Stimulated activated CD4-positive, alpha-beta T cell treated with anti-CD3 and anti-CD28 coated beads, TNF-alpha, amount 100 ng/mL, for 48 hours (primary cell): ENCODE data around the gene SLC9B2.

Experiments
- DNase-seq, 3 donors: peaks; one replicate each; pipeline ENCODE4 v3.0.0-alpha.2; 2020; ENCODE audit warnings: low read depth in 3 of 3

SLC9B2 gene, protein sequence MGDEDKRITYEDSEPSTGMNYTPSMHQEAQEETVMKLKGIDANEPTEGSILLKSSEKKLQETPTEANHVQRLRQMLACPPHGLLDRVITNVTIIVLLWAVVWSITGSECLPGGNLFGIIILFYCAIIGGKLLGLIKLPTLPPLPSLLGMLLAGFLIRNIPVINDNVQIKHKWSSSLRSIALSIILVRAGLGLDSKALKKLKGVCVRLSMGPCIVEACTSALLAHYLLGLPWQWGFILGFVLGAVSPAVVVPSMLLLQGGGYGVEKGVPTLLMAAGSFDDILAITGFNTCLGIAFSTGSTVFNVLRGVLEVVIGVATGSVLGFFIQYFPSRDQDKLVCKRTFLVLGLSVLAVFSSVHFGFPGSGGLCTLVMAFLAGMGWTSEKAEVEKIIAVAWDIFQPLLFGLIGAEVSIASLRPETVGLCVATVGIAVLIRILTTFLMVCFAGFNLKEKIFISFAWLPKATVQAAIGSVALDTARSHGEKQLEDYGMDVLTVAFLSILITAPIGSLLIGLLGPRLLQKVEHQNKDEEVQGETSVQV

DNA sequence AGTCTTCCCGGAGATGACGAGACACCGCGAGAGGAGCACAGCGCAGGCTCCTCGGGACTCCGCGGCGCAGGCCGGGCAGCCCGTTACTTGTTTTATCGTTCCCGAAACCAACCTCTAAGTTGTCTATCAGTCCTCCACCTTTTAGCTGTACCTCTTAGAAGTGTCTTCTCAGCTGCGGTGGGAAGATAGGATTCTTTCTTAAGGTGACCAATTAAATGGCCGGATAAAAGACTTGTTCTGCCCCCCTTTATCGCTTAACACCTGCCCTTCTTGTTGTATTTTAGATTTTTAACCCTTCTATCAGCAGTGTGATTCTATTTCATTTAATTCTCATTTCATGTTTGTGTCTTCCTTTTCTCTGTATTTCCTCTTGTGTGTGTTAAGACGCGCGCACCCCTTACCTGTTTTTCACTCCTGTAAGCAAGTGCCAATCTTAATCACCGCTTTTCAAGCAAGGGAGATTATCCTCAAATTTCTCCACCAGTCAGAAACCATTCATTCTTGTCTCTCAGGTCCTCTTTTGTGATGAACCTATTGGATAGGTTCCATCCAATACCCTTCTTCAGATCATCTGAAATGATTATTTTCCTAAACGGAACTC is at the start of gene SLC9B2:
Gene SLC9B2 (minus strand): TSS at position 15 of the 601 bp plus-strand sequence. CDS start 9,211 bp downstream, outside the sequence.
- DNase-seq = peak in 1 of 3 donors; percentile 48

DNA sequence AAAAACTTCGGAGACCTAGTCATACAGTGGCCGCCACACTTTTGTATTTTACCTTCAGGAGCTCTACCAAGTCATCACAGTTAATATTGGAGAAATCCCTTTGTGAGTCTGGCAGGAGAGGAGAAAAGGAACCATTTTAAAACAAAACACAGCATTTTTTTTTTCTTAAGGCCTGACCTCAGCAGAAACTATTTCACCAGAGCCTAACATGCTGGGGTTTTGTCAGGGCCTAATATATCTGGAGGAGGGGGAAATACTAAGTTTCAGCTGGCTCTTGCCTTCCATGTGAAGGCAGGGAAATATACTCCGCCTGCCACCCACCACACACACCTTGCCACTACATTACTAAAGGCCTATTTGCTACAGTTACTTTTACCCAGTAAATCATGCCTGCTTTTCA is 49.6 kb upstream of the SLC9B2 start:
- no peak for DNase-seq

DNA sequence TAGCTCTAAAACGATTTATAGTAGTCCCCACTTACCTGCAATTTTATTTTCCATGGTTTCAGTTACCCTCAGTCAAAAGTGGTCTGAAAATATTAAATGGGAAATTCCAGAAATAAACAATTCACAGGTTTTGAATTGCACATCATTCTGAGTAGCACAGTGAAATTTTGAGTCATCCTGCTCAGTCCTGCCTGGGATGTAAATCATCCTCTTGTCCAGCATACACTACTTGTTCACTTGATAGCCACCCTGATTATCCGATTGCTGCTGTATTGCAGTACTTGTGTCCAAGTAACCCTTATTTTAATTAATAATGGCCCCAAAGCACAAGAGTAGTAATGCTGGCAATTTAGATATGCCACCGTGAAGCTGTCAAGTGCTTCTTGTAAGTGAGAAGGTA is 46.6 kb upstream of the SLC9B2 start:
- DNase-seq = no peak

DNA sequence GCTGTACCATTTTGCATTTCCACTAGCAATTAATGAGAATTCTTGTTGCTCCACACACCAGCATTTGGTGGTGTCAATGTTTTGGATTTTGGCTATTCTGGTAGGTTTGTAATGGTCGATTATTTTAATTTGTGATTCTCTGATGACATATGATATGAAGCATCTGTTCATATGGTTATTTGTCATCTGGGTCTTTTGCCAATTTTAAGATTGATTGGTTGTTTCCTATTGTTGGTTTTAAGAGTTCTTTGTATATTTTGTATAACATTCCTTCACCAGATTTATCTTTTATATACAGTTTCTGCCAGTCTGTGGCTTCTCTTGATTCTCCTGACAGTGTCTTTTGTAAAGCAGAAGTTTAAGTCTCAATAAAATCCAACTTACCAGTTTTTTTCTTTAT is 41.6 kb upstream of the SLC9B2 start:
- DNase-seq = no peak

DNA sequence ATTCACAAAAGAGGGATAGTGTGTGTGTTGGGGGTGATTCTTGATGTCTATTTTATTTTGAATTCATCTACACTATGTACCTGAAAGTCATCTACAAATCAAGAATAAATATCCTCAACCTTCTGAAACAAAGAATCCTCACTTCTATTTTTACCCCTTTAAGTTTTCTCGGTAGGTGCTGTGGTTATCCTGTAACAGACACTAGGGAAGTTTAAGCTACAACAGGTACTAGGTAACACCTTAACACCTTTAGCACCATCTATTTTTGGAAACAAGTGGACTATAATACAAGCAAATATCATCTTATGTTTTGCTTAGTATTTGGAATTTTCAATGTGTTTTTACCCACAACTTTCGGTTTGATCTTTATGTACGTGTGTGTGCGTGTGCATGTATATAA is 35.0 kb upstream of the SLC9B2 start:
- DNase-seq = no peak

DNA sequence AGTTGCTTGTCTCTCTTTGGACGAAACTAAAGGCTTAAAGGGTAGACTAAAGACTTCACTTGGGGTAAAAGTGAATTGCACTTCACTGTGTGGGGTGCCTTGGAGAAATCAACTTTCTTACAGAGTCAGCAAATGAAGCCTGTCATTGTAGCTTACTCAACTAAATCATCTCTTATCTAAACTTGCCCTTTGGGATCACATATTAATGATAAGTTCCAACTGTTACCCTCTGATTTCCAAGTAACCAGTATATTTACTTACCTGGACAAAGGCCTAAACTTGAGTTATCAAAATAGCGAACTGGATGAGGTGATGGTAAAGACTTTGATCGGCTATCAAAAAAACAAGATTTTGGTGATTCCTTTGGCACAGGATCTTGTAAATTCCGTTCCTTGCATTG is 32.0 kb upstream of the SLC9B2 start:
- no peak for DNase-seq

DNA sequence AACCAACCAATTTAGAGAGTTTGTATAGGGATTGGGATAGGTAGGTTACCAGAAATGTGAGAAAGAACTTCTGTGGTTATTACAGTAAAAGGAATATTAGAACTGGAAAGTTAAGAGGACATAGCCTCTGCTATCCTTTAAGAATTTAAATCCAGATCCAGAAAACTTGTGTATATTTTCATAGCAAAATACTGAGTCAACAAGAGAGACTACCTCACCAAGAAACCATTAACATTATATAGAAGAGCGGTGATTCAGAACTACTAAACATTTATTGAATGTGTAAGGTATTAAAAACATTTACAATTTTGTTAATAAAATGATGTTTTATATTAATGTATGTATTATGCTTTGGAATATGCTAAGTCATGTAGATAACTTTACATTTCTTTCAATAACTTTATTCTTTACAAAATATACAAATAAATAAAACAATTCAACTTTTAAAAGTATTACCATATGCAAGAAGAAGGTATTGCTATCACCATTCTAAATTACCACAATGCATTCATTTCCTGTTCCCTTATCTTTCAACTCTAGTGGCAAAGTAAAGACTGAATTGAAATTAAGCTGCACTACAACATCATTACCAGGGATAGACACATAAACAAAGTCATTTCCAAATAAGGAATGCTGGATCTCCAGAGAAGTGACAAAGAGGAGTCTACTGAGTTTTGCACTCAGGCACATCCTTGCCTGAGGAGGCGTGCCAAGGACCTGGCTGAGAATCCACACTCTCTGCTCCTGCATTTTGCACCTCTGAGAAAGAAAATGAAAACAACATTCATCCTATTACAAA is 29.2 kb upstream of the SLC9B2 start:
- no peak for DNase-seq

DNA sequence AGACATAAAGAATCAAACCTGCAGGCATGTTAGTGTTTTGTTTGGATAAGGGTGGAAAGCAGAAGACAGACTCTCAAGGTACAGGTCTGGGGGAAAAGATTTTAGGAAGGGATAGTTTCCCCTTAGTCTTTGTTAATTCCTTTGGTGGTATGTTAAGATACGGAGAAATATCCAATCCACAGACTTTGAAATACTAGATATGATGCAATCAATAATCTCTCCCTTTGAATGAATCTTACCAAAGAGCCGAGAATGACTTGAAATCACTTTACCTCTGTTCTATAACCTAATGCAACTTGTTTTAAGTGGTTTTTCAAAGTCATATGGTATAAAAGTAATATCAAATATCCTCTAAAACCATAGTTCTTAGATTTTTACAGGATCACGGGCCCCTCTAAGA is 28.3 kb upstream of the SLC9B2 start:
- no peak for DNase-seq

DNA sequence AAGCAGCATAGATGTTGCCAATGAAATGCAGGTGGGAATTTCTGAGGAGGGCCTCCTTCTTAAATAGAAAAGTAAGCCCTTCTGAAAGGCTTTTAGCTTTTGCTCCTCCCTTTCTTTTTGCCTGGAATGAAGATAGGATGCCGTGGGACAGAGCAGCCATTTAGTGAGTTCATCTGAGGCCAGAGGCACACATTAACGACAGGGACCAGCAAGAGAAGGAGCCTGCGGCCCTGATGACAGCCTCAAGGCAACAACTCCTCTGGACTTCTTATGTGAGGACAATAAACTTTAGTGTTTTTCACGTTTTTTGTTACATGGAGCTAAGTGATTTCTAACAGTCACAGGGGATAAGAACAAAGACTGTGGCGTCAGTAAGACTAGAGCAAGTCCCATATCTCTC is 24.1 kb upstream of the SLC9B2 start:
- DNase-seq = no peak

DNA sequence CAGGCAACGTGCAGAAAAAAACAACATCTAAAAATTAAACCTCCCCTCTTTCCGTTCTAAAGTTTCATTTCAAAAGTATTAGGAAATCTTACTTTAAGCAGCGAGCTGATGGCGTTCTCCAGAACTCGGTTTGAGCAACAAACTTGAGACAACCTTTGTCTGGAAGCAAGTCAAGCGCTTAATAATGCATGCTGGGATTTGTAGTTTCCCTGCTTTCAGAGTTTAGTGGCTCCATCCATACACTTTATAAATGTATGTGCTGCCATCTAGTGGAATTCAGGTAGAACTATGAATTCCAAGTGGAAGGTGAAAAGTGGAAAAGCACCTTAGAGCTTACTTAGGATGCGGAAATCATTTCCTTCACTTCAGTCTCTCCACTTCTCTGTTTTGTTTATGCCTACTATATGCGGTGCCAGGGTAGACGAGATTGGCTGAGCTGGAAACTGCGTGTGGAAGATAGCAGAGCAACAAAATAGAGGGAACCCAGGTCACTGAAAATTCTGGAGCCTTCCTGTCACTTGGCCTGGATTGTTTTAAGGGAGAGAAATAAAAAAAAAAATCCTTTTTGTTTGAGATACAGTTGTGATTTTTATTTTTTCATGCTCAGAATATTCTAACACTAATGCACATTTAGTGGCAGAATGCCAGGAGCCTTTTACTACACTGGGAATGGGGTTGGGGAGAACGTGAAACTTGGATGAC is 23.3 kb upstream of the SLC9B2 start, which contains the start of gene BDH2:
Gene BDH2 (minus strand): TSS at position 144 of the 702 bp plus-strand sequence. CDS start 3,580 bp downstream, outside the sequence.
- DNase-seq = peak in 2 of 3 donors; percentile 1 to 23

DNA sequence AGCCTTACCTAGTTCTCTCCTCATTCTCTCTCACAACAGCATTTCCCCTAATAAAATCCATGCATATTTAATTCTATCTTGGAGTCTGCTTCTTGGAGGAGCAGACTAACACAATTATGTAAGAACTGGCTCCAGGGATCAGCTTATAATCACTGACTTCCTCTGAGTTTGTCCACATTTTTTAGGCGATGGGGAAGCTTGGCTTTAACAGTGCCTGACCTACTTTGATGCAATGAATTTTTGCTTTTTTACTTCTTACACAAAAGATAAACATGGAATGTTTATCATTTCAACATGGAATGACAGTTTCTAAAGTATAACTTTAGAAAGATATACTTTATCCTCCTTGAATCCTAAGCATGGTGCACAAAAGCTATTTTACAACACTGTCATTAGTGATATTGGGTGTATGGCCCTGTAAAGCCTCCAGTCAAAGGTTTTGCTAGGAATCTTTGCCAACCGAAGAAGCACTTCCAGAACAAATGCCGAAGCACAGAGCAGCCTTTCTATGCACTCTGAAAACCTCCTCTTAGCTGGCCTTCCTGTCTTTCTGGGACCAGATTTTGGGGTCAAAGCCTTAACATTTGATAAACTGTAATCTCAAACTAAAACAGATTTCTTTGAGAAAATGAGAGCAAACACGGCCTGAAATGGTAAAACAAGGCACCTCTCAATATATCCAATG is 22.3 kb upstream of the SLC9B2 start:
- DNase-seq = no peak

DNA sequence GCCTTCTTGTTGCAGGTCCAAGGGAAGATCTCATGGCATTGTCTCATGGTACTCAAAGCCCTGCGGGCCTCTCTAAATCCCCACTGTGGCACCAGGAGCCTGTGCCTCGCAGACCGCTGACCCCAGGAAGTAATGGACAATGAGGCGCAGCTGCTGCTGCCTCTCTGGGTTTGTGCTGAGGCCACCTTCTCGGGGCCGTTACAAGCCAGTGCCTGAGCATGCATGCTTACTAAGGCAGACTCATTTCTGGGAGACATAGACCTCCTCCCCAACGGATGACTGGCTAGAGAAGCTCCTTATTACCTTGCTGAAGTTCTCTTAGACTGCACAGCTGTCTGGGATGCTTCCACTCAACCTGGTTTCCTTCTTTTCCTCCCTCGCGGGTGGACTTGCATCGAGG is 21.8 kb upstream of the SLC9B2 start:
- no peak for DNase-seq

DNA sequence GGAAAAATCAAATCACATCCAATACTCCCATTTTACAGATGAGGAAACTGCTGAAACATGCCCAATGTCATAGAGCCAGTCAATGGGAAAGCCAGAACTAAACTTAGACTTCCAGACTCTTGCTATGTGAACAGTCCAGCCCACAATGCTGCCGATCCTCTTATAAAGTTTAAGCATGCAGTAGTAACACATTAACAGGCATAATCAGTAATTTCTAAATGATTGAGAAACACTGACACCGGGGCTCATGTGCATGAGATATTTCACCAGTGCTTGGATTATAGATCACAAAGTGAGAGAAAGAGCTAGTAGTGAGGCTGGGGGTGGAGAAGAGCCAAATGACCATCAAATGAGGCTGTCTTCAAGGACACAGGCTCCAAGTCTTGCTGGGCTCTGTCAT is 20.6 kb upstream of the SLC9B2 start:
- no peak for DNase-seq

DNA sequence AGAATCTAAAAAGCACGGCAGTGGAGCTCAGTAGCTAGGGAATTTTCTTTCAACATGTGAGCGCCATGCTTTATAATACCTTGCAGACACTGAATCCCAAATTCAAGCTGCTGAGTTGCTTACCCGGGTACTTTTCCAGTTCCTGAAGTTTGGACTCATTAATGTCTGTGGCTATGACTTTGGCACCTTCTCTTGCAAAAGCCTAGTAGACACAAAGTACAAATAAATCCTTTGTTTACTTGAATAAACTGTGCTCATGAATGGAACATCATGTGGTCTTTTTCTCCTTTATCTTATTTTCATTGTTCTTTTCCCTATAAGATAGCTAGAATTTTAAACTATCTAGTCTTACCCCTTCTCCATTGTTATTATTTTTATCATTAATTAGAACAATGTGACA is 18.5 kb upstream of the SLC9B2 start:
- DNase-seq = no peak

DNA sequence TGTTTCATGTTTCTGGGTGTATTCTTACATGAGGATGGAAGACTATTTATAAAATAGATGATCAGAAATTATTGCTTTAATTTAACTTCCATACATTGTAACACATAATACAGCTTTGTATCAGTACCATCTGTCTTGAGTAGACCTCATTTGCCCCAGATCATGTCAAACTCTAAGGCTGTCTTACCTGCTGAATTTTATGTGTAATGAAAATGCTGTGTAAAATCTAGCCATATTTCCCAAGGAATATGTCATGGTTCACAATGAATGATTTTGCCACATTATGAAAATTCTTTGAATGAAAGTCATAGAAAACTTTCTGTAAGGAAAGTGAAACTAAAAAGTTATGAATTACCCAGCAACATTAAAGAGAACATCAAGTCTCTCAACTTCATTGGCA is 15.7 kb upstream of the SLC9B2 start:
- no peak for DNase-seq

DNA sequence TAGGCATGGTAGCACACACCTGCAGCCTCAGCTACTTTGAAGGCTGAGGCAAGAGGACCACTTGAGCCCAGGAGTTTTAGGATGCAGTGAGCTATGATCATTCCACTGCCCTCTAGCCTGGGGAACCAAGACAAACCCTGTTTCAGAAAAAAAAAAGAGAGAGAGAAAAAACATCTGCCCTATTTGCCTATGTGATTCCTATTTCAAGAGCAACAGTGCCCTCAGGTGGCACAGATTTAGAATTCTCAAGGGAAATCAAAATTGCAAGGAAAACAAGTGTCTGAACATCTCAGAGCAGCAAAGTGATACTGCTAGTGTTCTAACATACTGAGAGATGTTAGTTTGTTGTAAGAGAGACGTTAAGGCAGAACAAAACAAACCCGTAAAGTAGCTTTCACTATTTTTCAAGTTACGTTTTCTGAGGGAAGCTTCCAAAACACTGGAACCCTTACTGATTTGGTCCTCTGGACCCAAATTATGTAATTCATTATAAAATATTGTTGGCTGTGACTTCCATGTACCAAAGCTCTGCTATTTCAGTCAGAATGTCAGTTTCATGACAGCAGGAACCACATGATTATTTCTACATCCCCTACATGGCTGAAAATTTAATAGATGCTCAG is 15.2 kb upstream of the SLC9B2 start:
- DNase-seq = peak in 2 of 3 donors; percentile 2 to 40

DNA sequence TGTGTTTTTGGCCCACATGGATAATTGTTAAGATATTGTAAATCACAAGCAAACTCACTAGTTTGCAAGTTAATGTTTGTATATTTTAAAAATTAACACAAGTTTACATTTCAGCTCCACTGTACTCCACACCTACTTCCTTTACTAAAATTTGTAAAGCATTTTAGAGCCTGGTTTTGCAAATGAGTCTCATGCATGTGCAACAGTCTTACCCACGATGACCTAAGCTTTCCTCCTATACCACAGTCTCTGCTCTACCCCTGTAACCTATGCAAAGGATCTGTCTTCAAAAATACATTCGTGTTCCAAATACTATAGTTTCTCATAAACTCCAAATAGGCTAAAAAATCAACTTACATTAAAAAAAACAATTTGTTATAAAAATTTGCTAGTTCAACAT is 12.9 kb upstream of the SLC9B2 start:
- no peak for DNase-seq

DNA sequence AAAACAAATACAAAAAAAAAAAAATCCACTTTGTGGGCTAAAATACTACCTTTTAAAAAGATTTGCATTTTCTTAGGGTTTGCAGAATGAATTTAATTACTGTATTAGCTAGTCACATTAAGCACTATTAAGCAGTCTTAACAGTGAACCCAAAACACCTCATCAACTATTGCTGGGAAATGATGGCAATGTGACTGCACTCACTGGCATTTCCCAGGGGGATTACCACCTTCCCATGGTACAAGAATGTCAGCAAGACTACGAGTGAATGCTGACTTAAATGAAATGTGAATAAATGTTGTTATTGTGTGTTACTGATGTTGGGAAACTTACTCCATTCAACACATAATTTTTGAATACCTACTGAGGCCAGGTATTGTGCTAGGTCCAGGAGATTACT is 10.0 kb upstream of the SLC9B2 start:
- DNase-seq = no peak

DNA sequence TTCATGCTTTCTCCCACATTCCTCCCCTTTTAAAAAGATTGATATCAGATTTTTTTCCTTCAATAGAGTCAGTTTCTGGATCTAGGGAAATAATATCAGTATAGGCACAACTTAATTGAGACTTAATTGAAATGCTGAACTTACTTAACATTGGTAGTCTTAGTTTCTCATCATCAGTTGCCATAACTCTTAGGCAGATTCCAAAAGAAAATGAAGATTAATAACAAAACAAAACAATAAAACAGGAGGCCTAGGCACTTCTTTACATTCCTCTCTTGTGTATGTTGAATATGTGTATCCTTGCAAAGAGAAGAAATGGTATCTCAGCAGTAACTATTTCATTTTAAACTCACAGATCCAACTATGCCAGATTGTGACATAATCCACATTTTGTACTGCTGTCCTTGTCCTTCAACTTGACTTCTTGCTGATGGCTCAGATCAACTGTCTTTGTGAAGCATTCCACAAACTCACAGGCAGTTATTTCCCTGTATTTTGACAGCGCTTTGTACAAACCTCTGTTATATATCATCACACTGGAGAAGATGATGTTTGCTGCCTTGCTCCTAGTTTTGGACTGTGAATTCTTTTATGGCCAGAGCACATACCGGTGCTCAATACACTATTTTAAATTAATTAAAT is 9.1 kb upstream of the SLC9B2 start:
- no peak for DNase-seq

DNA sequence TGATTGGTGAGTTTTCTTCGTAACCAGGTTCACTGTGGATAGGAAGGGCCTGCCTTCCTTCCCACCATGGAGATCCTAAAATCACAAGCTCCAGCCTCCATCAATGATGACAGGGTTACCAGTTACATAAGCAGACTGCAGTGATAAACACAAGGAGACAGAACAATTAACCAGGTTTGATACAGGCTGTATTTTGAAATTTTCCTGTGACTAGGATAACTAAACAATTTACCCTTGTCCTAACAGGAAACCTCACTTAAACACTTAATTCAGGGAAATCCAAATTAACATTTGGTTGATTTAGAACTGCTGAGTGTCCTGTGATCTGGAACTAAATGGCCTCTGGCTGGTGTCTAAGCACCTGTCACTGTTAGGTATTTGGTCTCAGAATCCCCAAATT is 3.1 kb upstream of the SLC9B2 start:
- no peak for DNase-seq
